Stimulated activated CD4-positive, alpha-beta T cell treated with anti-CD3 and anti-CD28 coated beads, Interleukin-4, amount 100 ng/mL, for 4 hours (primary cell): ENCODE data around the gene STK39.

Experiments used
- DNase-seq, 2 experiments: peaks; one replicate each; pipeline ENCODE4 v3.0.0-alpha.2; 2020

STK39 gene

GRCh38 chr2:168034616-168035015 lies 212.8 kb downstream of the STK39 start:
- DNase-seq = no peak

- DNase-seq = no peak
These were observed 213.4 kb downstream of the STK39 start for GRCh38 chr2:168033966-168034365.

- no peak for DNase-seq
These were observed 215.3 kb downstream of the STK39 start for GRCh38 chr2:168032091-168032490.

GRCh38 chr2:168030862-168031624 lies 216.4 kb downstream of the STK39 start:
- DNase-seq = no peak

GRCh38 chr2:168029071-168029470 lies 218.3 kb downstream of the STK39 start:
- no peak for DNase-seq

- no peak for DNase-seq
These were observed 219.0 kb downstream of the STK39 start for GRCh38 chr2:168028362-168028761.

- no peak for DNase-seq
These were observed 221.8 kb downstream of the STK39 start for GRCh38 chr2:168025487-168026202.

- DNase-seq = no peak
These were observed 222.9 kb downstream of the STK39 start for GRCh38 chr2:168024459-168024858.

- no peak for DNase-seq
These were observed 225.4 kb downstream of the STK39 start for GRCh38 chr2:168021800-168022587.

- no peak for DNase-seq
These were observed 232.0 kb downstream of the STK39 start for GRCh38 chr2:168015274-168015953.

- no peak for DNase-seq
These were observed 237.5 kb downstream of the STK39 start for GRCh38 chr2:168009900-168010299.

- DNase-seq = no peak
These were observed 238.7 kb downstream of the STK39 start for GRCh38 chr2:168008646-168009195.

GRCh38 chr2:168006498-168006897 lies 240.9 kb downstream of the STK39 start:
- no peak for DNase-seq

- DNase-seq = no peak
These were observed 241.8 kb downstream of the STK39 start for GRCh38 chr2:168005586-168005985.

GRCh38 chr2:168003876-168004275 lies 243.5 kb downstream of the STK39 start:
- no peak for DNase-seq

- no peak for DNase-seq
These were observed 245.3 kb downstream of the STK39 start for GRCh38 chr2:168002021-168002553.

- DNase-seq = no peak
These were observed 255.1 kb downstream of the STK39 start for GRCh38 chr2:167992278-167992677.

- no peak for DNase-seq
These were observed 257.3 kb downstream of the STK39 start for GRCh38 chr2:167990062-167990461.

- DNase-seq = no peak
These were observed 259.1 kb downstream of the STK39 start for GRCh38 chr2:167988296-167988695.

- DNase-seq = no peak
These were observed 259.8 kb downstream of the STK39 start for GRCh38 chr2:167987558-167987957.

GRCh38 chr2:167987026-167987425 lies 260.4 kb downstream of the STK39 start:
- DNase-seq = no peak

GRCh38 chr2:167986223-167986622 lies 261.2 kb downstream of the STK39 start:
- DNase-seq = no peak
